K562 (cell line): ENCODE results near the gene WTAP. TPM values are rescaled to one million over a fixed set of nuclear protein-coding genes. Genes with fewer than 3 reads are reported as not detected.

Experiments
- ATAC-seq: fragments of 200-7000 bp; cut with Tn5 transposase; 3 replicates; pipeline ENCODE4 v1.9.1; 2020; ENCODE audit warnings: moderate library complexity
- BruUV-seq: library from RNA; stranded (reverse); fragments of 400-500 nt; replicated peaks from 2 replicates; lab custom pipeline; 2021; lab: Mats Ljungman, UMichigan
- CTCF ChIA-PET: fragments of 300-600 bp; formaldehyde crosslinking; extraction: SDS; loops from one replicate; lab custom pipeline; 2021; ENCODE audit warnings: low intra/inter-chr PET ratio; lab: Yijun Ruan, JAX
- POLR2A ChIA-PET: fragments of 300-600, 350-650 bp; sonication (Branson Sonifier 250); formaldehyde crosslinking; extraction: SDS; loops from one replicate; lab custom pipeline; 2021; ENCODE audit warnings: antibody characterized with exemption, inconsistent platforms; lab: Yijun Ruan, JAX
- DNase-seq, 4 experiments: peaks; one replicate each; pipeline versions ENCODE4 v3.0.0 to v3.0.0-alpha.2; 2011 to 2018; ENCODE audit warnings: low spot score in 3 of 4, mixed read lengths in 3 of 4; ENCODE audit errors: extremely low read depth in 1 of 4
- FAIRE-seq: peaks from 2 replicates; lab custom pipeline; 2011; peaks lifted over from hg19 to GRCh38; lab: Jason Lieb, UNC
- H2AFZ ChIP-seq: 2 replicates; pipeline ENCODE4 v1.6.0; 2011; ENCODE audit warnings: low read depth, low read length, control low read depth, inconsistent platforms
- H3K27ac ChIP-seq: fragments of 200-600 bp; 3 replicates; pipeline ENCODE4 v1.8.0; 2011; ENCODE audit warnings: low read depth, mild to moderate bottlenecking, control low read depth, inconsistent platforms, low read length, moderate library complexity, mixed read lengths; ENCODE audit errors: extremely low read depth
- H3K27me3 ChIP-seq, 2 experiments: fragments of 300-600 bp in 1 of 2; 2 replicates in 1 of 2; 3 replicates in 1 of 2; pipeline versions ENCODE4 v1.6.0 to v1.8.0; 2011; ENCODE audit warnings: inconsistent platforms in 2 of 2, low read length in 2 of 2, mild to moderate bottlenecking in 1 of 2, mixed read lengths in 1 of 2, moderate library complexity in 1 of 2; ENCODE audit not compliant: control insufficient read depth in 2 of 2, insufficient read depth in 2 of 2
- H3K36me3 ChIP-seq: fragments of 300-600 bp; 3 replicates; pipeline ENCODE4 v1.8.0; 2011; ENCODE audit warnings: mild to moderate bottlenecking, low read length, inconsistent platforms; ENCODE audit not compliant: control insufficient read depth, insufficient read depth
- H3K4me1 ChIP-seq, 2 experiments: fragments of 200-600 bp in 1 of 2; replicated peaks in 1 of 2; 2 replicates in 1 of 2; 3 replicates in 1 of 2; pipeline versions ENCODE4 v1.5.1 to v1.8.0; 2011; ENCODE audit warnings: inconsistent platforms in 2 of 2, low read length in 2 of 2, mild to moderate bottlenecking in 1 of 2, mixed read lengths in 1 of 2, moderate library complexity in 1 of 2; ENCODE audit not compliant: control insufficient read depth in 2 of 2, insufficient read depth in 2 of 2
- H3K4me2 ChIP-seq: 2 replicates; pipeline ENCODE4 v1.6.1; 2011; ENCODE audit warnings: low read length, control low read depth, inconsistent platforms, mixed read lengths; ENCODE audit not compliant: insufficient read depth
- H3K4me3 ChIP-seq: fragments of 200-600 bp; sonication (generic), shearing (Covaris generic); 2 replicates; pipeline ENCODE4 v1.5.1; 2016; ENCODE audit warnings: control low read depth, inconsistent platforms
- H3K79me2 ChIP-seq: fragments of 200-600 bp; 3 replicates; pipeline ENCODE4 v1.8.0; 2011; ENCODE audit warnings: low read length, inconsistent platforms; ENCODE audit not compliant: control insufficient read depth, insufficient read depth
- H3K9ac ChIP-seq, 2 experiments: 2 replicates each; pipeline versions ENCODE4 v1.6.0 to v1.6.1; 2011; ENCODE audit warnings: low read depth in 2 of 2, low read length in 2 of 2, control low read depth in 1 of 2, inconsistent platforms in 1 of 2, mild to moderate bottlenecking in 1 of 2, mixed read lengths in 1 of 2; ENCODE audit not compliant: insufficient read depth in 1 of 2
- H3K9me1 ChIP-seq: one replicate; pipeline ENCODE4 v1.6.0; 2011; ENCODE audit warnings: inconsistent platforms, mild to moderate bottlenecking, low read length, moderate library complexity; ENCODE audit not compliant: control insufficient read depth, insufficient read depth
- H3K9me3 ChIP-seq: replicated peaks from 2 replicates; pipeline ENCODE4 v1.5.1; 2011; ENCODE audit warnings: low read depth, low read length, inconsistent platforms; ENCODE audit not compliant: control insufficient read depth, insufficient read depth
- H4K20me1 ChIP-seq: replicated peaks from 2 replicates; pipeline ENCODE4 v1.6.1; 2011; ENCODE audit warnings: low read length, inconsistent platforms, mixed read lengths; ENCODE audit not compliant: control insufficient read depth, insufficient read depth
- ARID1B ChIP-seq: fragments of 450-650 bp; IDR thresholded peaks from 2 replicates; pipeline ENCODE4 v1.6.1; 2016; ENCODE audit warnings: antibody characterized with exemption, mild to moderate bottlenecking, inconsistent platforms
- CEBPB ChIP-seq: fragments of 450-650 bp; IDR thresholded peaks from 2 replicates; pipeline ENCODE4 v1.6.1; 2016; ENCODE audit warnings: missing genetic modification characterization, missing compliant biosample characterization
- CREM ChIP-seq: IDR thresholded peaks from 2 replicates; pipeline ENCODE4 v1.6.1; 2014; ENCODE audit warnings: antibody characterized with exemption, low read depth
- DPF2 ChIP-seq: fragments of 450-650 bp; IDR thresholded peaks from 2 replicates; pipeline ENCODE4 v1.6.1; 2016
- HDGF ChIP-seq: fragments of 450-650 bp; IDR thresholded peaks from 2 replicates; pipeline ENCODE4 v1.6.1; 2016
- HNRNPLL ChIP-seq: fragments of 200-400 bp; formaldehyde crosslinking; IDR thresholded peaks from 2 replicates; pipeline ENCODE4 v1.6.1; 2017; ENCODE audit warnings: low read length, low read depth, mild to moderate bottlenecking; ENCODE audit not compliant: poor library complexity, severe bottlenecking
- MEIS2 ChIP-seq: fragments of 450-650 bp; IDR thresholded peaks from 2 replicates; pipeline ENCODE4 v1.6.1; 2014; ENCODE audit warnings: mild to moderate bottlenecking; ENCODE audit not compliant: partially characterized antibody
- MXI1 ChIP-seq: IDR thresholded peaks from 2 replicates; pipeline ENCODE4 v1.6.1; 2011; ENCODE audit warnings: low read depth, mild to moderate bottlenecking, improper control_type of control experiment, low read length
- MYBL2 ChIP-seq, 2 experiments: fragments of 450-650 bp in 1 of 2; sonication (generic) in 1 of 2; formaldehyde crosslinking in 1 of 2; IDR thresholded peaks; 2 replicates each; pipeline versions ENCODE4 v1.6.1 to v1.8.1; 2017 to 2022; ENCODE audit warnings: borderline replicate concordance in 1 of 2, inconsistent platforms in 1 of 2, low read depth in 1 of 2, mild to moderate bottlenecking in 1 of 2, missing genetic modification reagents in 1 of 2, moderate library complexity in 1 of 2
- NFE2 ChIP-seq: IDR thresholded peaks from 2 replicates; pipeline ENCODE4 v1.6.1; 2014; ENCODE audit warnings: antibody characterized with exemption, low read depth
- PHF21A ChIP-seq: fragments of 450-650 bp; IDR thresholded peaks from 2 replicates; pipeline ENCODE4 v1.6.1; 2017; ENCODE audit warnings: low read depth, borderline replicate concordance
- SMARCA4 ChIP-seq: fragments of 450-650 bp; IDR thresholded peaks from 2 replicates; pipeline ENCODE4 v1.6.1; 2016
- SRF ChIP-seq, 2 experiments: fragments of 250-450, 450-650 bp in 1 of 2; sonication (Bioruptor Pico) in 1 of 2; sonication (generic) in 1 of 2; formaldehyde crosslinking; IDR thresholded peaks; 2 replicates each; pipeline versions ENCODE4 v1.5.0 to v1.5.1; 2020 to 2022; ENCODE audit warnings: mild to moderate bottlenecking in 1 of 2, missing genetic modification reagents in 1 of 2
- ZNF121 ChIP-seq: sonication (generic); formaldehyde crosslinking; conservative IDR thresholded peaks from 2 replicates; pipeline ENCODE4 v1.8.0; 2022; ENCODE audit warnings: missing genetic modification reagents
- WGBS: fragments of 100-300 bp; shearing (Covaris generic); methylation state at CpG from one replicate; pipeline ENCODE4 v1.1.6; 2016; ENCODE audit warnings: low coverage, mixed read lengths; ENCODE audit not compliant: insufficient coverage; ENCODE audit errors: missing lambda C conversion rate; 5-methylcytosine and 5-hydroxymethylcytosine counted together
- in situ Hi-C: fragments of 300-500 bp; cut with MboI; formaldehyde crosslinking; loops from 4 replicates; pipeline ENCODE4 v1.15.0; 2018; ENCODE audit warnings: inconsistent platforms, mixed read lengths
- intact Hi-C: fragments of 100-400 bp; cut with micrococcal nuclease; formaldehyde crosslinking; loops from 2 replicates; pipeline ENCODE4 v1.14.2; 2022
- polyA plus RNA-seq, 8 experiments: library from polyadenylated mRNA; depleted of rRNA in 4 of 8; stranded (reverse) in 5 of 8; unstranded in 3 of 8; fragments of >200 nt; fragmentation: Nextera tagmentation in 2 of 8; fragmentation: Illumina TruSeq in 1 of 8; extraction: Ambion mirVana in 2 of 8; extraction: Trizol in 1 of 8; gene quantifications; 2 replicates each; pipeline versions ENCODE4 v1.2.1 to v1.2.3, GENCODE V29; 2011 to 2014; ENCODE audit warnings: inconsistent platforms in 1 of 8, missing spikeins in 1 of 8
- total RNA-seq, 7 experiments: library from RNA; depleted of rRNA in 6 of 7; stranded (reverse); fragments of >200 nt in 6 of 7; fragmentation: Illumina TruSeq in 2 of 7; extraction: Trizol in 2 of 7; gene quantifications; 2 replicates each; pipeline versions ENCODE4 v1.2.1 to v1.2.3, GENCODE V29; 2011 to 2021; ENCODE audit warnings: low replicate concordance in 1 of 7
- TF ChIP-seq, protein P1 (sequence below): fragments of 450-650 bp; IDR thresholded peaks from 2 replicates; pipeline ENCODE4 v1.6.1; 2016

Gene WTAP
- total and polyA plus RNA-seq, 9 of the 15 experiments (the other 6 are each of a cell fraction or from before 2014, with no cell fraction given), result 52.4 to 156 (median 110) TPM

DNA sequence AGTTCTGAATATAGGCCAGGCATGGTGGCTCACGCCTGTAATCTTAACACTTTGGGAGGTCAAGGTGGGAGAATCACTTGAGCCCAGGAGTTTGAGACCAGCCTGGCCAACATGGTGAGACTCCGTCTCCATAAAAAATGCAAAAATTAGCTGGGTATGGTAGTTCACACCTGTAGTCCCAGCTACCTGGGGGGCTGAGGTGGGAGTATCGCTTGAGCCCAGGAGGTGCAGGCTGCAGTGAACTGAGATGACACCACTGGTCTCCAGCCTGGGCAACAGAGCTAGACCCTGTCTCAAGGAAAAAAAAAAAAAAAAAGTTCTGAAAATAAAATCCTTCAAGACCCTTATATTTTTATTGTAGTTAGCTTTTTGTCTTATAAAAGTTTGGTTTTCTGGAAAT lies 11.7 kb upstream of the WTAP start:
- Histone ChIP-seq H2AFZ (no peak overlapping the region), H3K4me1 (peaks cover 6 to 23% of the 10 kb centered on the region in 2 experiments), H3K4me3 (no peak overlapping the region), H3K27me3 (peaks cover 0 to 5% of the 10 kb centered on the region in 2 experiments; a peak in 1 of 5 replicates), H3K27ac (no peak overlapping the region), H3K36me3 (no peaks in the 10 kb centered on the region), H3K9me3 (no peaks in the 10 kb centered on the region), H3K9me1 (no peaks in the 10 kb centered on the region)
- DNase-seq, result no peak
- CTCF ChIA-PET, result no interaction called here
- no TSS peak for BruUV-seq
- in situ Hi-C loops, result no loop called here
- 65% methylated on average over 3 of the region's 3 CpGs for WGBS
- FAIRE-seq, result no peak
- TF ChIP-seq MXI1, result no peak
- 0 out of 2 replicates have a peak, but pooled peaks have one; percentile 52 for TF ChIP-seq ZNF121 (CRISPR knock-in tag)
- TF ChIP-seq, all 486 proteins: peak for 1
- Histone ChIP-seq H3K79me2 (no peaks in the 10 kb centered on the region), H4K20me1 (no peaks in the 10 kb centered on the region), H3K9ac (no peak overlapping the region), H3K4me2 (no peak overlapping the region)
- POLR2A ChIA-PET, result interaction anchor here (4.0 kb wide), 1 partner anchor 12 kb away, joined by 19 read pairs; the partner anchor contains the start of gene WTAP
- intact Hi-C loops, result no loop called here
- ATAC-seq, result no peak

DNA sequence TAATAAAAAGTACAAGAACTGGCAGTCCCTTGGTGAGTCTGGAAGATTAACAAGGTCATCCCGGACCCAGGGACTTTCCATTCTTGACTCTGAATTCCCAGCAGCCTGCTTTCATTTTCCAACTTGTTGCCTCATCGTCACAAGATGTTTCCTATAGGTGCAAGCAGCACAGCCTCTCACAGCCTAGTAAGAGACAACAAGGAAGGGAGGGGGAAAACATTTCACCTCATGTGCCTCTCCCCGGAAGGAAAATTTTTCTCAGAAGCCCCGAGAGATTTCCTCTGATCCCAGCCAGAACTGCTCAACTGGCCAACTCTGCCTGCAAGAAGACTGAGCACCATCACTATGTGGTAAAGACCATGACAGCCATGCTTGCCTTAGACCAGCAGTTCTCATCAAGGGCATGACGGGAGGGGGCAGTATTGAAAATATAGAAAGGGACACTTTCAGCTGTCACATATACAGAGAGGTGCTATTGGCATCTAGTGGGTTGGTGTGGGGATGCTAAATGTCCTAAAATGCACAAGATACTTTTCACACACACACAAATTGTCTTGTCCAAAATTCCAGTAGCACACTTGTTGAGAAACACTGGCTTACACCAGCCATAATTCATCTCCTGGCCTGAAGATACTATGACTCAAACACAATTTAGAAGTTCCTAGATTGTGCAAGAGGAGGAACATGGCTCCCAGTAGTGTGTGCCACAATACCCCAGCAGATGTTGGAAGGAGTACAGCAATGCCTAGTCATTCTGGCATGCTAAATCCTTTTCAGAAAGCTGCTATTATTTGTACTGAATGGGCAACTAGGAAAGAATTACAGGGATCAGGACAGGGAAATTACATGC lies 10.8 kb upstream of the WTAP start:
- no peaks in the 10 kb centered on the region for H3K9me3 ChIP-seq
- no peaks in the 10 kb centered on the region for H3K79me2 ChIP-seq
- no peaks in the 10 kb centered on the region for H3K9me1 ChIP-seq
- FAIRE-seq, result no peak
- H3K9ac ChIP-seq, result no peak overlapping the region
- no peaks in the 10 kb centered on the region for H4K20me1 ChIP-seq
- WGBS, result 14% methylated on average over 5 of the region's 5 CpGs
- no peak overlapping the region for H3K27ac ChIP-seq
- H3K27me3 ChIP-seq, result peaks cover 0 to 5% of the 10 kb centered on the region in 2 experiments; a peak in 1 of 5 replicates
- H3K4me1 ChIP-seq, result peaks cover 6 to 23% of the 10 kb centered on the region in 2 experiments
- intact Hi-C loops (no loop called here), in situ Hi-C loops (no loop called here)
- peak; percentile 68 for ATAC-seq
- CTCF ChIA-PET, result no interaction called here
- no peak overlapping the region; the same call in 1 of the 2 replicates for H3K4me2 ChIP-seq
- no TSS peak for BruUV-seq
- no peaks in the 10 kb centered on the region for H3K36me3 ChIP-seq
- no peak for DNase-seq
- no peak overlapping the region for H3K4me3 ChIP-seq
- POLR2A ChIA-PET, result interaction anchor here (0.6 to 4.0 kb wide), 4 partner anchors 11 to 23 kb away, joined by 3 to 19 read pairs (median 4); partner anchors contain the start of genes SOD2 and WTAP
- H2AFZ ChIP-seq, result peak overlapping the region; percentile 36; the same call in 1 of the 2 replicates
- TF ChIP-seq PHF21A (no peak), NFE2 (peak; percentile 38; the same call in 1 of the 2 replicates), SRF (CRISPR knock-in tag; IDR thresholded peaks at IDR 0.05) (no peak), CREM (no peak), MEIS2 (peak; percentile 79), HDGF (no peak), DPF2 (peak; percentile 28; the same call in 1 of the 2 replicates), ARID1B (peak; percentile 22; the same call in 1 of the 2 replicates), SMARCA4 (peak; percentile 25; the same call in 1 of the 2 replicates), CEBPB (peak; percentile 98), HNRNPLL (no peak), MYBL2 (IDR thresholded peaks at IDR 0.05; ENCODE audit: low read depth) (no peak), MYBL2 (CRISPR knock-in tag; IDR thresholded peaks at IDR 0.05; ENCODE audit: borderline replicate concordance) (no peak)
- TF ChIP-seq, protein P1, sequence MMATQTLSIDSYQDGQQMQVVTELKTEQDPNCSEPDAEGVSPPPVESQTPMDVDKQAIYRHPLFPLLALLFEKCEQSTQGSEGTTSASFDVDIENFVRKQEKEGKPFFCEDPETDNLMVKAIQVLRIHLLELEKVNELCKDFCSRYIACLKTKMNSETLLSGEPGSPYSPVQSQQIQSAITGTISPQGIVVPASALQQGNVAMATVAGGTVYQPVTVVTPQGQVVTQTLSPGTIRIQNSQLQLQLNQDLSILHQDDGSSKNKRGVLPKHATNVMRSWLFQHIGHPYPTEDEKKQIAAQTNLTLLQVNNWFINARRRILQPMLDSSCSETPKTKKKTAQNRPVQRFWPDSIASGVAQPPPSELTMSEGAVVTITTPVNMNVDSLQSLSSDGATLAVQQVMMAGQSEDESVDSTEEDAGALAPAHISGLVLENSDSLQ, result peak; percentile 64
